ENCODE data around the gene SORBS1.
"Not testable (repeated sequence)": the region's sequence is repeated elsewhere in the genome, so short reads cannot be mapped to it uniquely, and the experiment has no call there.

The SORBS1 gene

GRCh38 chr10:95469251-95469650 lies 91.9 kb downstream of the SORBS1 start:
- in situ Hi-C loops (cut with HindIII; ENCODE audit: low sequenced_read_pairs): no loop called here

- in situ Hi-C loops (cut with HindIII; ENCODE audit: low sequenced_read_pairs): not testable (repeated sequence)
Measured at GRCh38 chr10:95467642-95468041, 93.5 kb downstream of the SORBS1 start.

- in situ Hi-C loops (cut with HindIII; ENCODE audit: low sequenced_read_pairs): no loop called here
Measured at GRCh38 chr10:95467162-95467599, 94.0 kb downstream of the SORBS1 start.

DNA sequence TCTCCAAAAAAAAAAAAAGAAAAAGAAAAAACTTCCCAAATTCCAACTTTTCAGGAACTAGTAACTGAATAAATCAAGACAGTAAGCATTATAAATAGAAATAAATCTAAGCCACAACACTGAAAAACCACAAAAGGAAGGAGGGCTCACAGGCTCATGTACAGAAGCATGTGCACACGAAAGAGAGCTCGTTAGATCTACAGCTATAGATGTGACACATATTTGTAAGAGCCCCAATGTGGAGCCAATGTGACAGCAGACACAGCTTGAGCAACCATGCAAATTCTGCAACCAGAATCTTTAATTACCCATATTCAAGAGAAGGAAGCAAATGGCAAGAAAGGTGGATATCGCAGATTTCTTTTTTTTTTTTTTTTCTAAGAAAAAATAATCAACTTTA lies 94.7 kb downstream of the SORBS1 start:
- in situ Hi-C loops (cut with HindIII; ENCODE audit: low sequenced_read_pairs): no loop called here

GRCh38 chr10:95464280-95464679 lies 96.9 kb downstream of the SORBS1 start:
- in situ Hi-C loops (cut with HindIII; ENCODE audit: low sequenced_read_pairs): no loop called here

DNA sequence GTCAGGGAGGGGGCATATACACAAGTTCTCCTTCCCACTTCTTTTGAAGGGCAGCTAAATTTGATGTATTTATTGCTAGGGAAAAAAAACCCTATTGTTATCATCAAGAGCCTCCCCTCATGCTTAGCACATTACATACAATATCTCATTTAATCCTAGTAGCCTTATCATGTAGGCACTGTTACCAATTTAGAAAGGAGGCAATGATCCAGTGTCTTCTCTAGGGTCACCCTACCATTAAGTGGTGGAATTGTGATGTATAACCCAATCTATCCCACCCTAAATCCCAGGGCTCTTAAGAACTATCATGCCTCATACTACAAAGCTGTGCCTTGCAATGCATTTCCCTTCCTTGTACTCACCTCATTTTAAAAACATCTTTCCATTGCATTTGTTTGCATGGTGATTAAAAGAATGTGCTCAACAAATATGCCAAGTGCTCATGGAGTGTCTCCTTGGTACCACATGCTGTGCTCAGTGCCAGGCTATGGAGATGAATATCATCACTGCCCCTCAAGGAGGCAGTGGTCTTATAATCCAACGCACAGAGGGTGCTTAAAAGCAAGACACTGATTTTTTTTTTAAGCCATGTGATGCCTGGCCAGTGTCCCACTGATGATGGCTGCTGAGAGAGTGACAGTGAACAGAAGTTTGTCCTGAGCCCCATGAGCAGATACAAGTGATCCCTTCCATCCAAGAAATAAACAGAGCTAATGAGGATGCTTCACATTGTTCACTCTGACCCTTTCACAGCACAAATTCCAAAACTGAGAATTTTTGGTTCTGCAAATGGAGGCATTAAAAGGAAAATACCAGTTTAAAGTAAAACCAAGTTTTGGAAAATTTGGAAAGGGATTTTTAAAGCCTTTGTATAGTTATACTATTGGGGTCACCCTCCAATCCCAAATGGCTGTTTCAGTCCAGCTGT lies 98.2 kb downstream of the SORBS1 start:
- in situ Hi-C loops (cut with HindIII; ENCODE audit: low sequenced_read_pairs): no loop called here

- in situ Hi-C loops (cut with HindIII; ENCODE audit: low sequenced_read_pairs): no loop called here
Measured at GRCh38 chr10:95461611-95462010, 99.6 kb downstream of the SORBS1 start.

- in situ Hi-C loops (cut with HindIII; ENCODE audit: low sequenced_read_pairs): no loop called here
Measured at GRCh38 chr10:95459446-95460045, 101.6 kb downstream of the SORBS1 start.

DNA sequence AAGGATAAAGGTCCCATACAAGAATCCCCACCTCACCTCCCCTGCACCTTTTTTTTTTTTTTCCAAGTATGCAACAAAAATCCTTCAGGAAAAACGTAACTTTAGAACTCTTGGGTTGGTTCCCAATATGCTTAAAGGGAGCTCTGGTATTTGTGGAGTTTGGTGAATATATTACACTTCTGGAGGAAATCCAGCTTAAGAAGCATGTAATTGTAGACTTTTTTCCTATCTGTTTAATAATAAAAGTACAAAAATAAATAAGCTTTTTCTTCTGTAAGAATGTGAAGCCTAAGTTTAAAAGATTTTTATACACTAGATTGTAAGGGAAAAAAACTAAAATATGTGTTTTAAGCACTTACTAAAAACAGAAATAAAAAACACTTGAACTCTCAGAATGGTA lies 102.3 kb downstream of the SORBS1 start:
- in situ Hi-C loops (cut with HindIII; ENCODE audit: low sequenced_read_pairs): no loop called here

GRCh38 chr10:95458014-95458413 lies 103.2 kb downstream of the SORBS1 start:
- in situ Hi-C loops (cut with HindIII; ENCODE audit: low sequenced_read_pairs): no loop called here

DNA sequence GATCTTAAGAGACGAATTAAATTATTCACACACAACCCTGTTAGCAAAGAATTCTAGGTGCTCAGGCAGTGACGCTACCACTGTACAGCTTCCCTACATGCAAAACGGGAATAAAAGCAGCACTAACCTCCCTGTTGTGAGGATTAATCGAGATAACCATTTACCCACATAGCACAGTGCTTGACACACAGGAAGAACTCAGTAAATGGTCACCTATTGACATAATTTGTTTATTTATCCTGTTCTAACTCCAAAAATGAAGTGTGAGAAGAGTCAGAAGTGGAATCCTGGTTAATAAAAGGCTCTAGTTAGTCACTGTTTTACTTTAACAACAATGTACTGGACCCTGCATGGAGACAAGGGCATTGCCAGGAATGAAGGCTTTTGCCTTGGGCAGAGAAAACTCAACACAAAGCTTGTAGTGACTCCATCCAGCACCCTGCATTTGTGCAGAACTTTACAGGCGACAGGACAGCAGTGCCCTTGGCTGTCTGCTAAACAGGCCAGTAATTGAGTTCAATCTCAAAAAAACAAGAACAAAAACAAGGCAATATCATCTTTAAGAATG lies 103.8 kb downstream of the SORBS1 start:
- in situ Hi-C loops (cut with HindIII; ENCODE audit: low sequenced_read_pairs): no loop called here

- in situ Hi-C loops (cut with HindIII; ENCODE audit: low sequenced_read_pairs): no loop called here
Measured at GRCh38 chr10:95456516-95456915, 104.7 kb downstream of the SORBS1 start.

DNA sequence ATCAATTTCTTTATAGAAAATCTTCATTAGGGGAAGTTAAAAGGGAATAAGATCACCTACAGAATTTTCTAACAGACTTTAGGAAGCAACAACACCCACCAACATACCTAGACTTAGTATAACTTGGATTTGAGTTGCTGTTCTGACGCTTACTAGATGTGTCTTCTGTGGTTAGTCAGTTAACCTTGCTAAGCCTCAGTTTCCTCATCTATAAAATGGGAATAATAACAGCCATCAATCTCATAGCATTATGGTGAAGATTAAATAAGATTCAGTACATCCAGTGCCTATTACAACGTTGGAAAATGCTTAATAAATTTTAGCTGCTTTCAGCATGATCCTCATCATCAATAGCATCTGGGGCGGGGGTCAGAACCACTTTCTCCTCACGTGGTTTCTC lies 106.2 kb downstream of the SORBS1 start:
- in situ Hi-C loops (cut with HindIII; ENCODE audit: low sequenced_read_pairs): no loop called here

- in situ Hi-C loops (cut with HindIII; ENCODE audit: low sequenced_read_pairs): no loop called here
Measured at GRCh38 chr10:95454356-95454755, 106.8 kb downstream of the SORBS1 start.

- in situ Hi-C loops (cut with HindIII; ENCODE audit: low sequenced_read_pairs): no loop called here
Measured at GRCh38 chr10:95451568-95452524, 109.3 kb downstream of the SORBS1 start.

- in situ Hi-C loops (cut with HindIII; ENCODE audit: low sequenced_read_pairs): no loop called here
Measured at GRCh38 chr10:95451150-95451549, 110.0 kb downstream of the SORBS1 start.

- in situ Hi-C loops (cut with HindIII; ENCODE audit: low sequenced_read_pairs): no loop called here
Measured at GRCh38 chr10:95450188-95450587, 111.0 kb downstream of the SORBS1 start.

- in situ Hi-C loops (cut with HindIII; ENCODE audit: low sequenced_read_pairs): no loop called here
Measured at GRCh38 chr10:95447685-95448084, 113.5 kb downstream of the SORBS1 start.

DNA sequence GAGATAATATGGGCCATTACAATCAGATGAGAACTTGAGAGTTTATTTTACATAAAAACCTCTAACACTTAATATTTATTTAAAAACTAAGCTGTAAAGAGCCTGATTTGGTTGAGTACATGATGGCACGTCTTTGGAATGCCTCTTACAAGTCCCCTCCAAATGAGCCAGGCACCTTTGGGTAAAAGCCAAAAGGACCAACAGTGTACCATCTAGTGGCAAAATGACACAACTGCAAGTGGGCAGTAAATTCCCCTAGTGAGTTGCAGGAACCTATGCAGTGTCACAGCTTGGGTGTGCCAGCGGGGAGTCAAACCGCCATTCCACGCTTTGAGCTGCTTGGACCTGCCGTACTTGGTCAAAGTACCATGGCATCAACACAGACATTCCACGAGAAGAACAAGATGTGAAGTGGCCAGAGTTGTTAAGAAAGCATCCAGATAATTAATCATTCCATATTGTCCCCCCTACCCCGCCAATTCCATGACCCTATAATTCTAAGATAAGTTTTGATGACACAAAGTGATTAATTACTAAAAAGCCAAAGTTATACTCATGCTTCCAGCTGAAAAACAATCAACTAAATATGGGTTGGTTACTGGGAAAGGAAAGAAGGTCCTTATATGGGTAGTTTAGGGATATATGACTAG lies 115.2 kb downstream of the SORBS1 start:
- in situ Hi-C loops (cut with HindIII; ENCODE audit: low sequenced_read_pairs): no loop called here

DNA sequence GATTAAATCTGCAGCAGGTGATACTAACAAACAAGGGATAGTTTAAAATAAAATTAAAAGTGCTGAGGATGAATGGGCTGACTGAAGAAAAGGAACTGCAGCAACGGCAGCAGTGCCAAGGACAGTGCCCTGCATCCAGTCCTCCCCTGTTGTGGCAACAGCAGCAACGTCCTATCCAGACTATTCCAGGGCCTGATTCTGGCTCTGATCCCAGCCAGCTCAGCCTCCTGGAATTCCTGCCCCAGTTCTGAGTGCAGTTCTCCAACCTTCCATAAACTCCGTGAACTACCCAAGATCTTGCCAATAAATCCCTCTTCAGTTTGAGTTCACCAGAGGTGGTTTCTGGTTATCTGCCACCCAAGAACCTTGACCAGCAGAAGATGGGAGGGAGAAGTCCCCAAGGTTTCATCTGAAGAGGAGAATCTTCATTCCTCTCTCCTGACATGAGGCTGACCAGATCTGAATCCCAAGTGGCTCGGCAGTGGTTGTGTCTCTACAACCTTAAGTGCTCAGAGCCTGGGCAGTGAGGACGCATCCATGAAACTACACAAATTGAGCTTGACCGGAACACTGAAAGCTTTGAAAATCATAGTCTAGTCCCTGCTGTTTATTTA lies 115.8 kb downstream of the SORBS1 start:
- in situ Hi-C loops (cut with HindIII; ENCODE audit: low sequenced_read_pairs): no loop called here

Measured in DLD1 (cell line).